ENCODE data around the gene ERMN.
"Not testable (repeated sequence)": the region's sequence is repeated elsewhere in the genome, so short reads cannot be mapped to it uniquely, and the experiment has no call there.

GRCh38 chr2:157368508-157368907 lies 42.9 kb upstream of the ERMN start:
- not testable (repeated sequence) for TF ChIP-seq CTCF (IDR thresholded peaks at IDR 0.05 in 4 of 5, conservative IDR thresholded peaks at IDR 0.05 in 1 of 5); POLR2A (IDR thresholded peaks at IDR 0.05)

Data from gastrocnemius medialis (tissue), 4 donors.